Right lobe of liver (tissue), 6 donors: Measurements from ENCODE around the gene DUOXA2. TPM values are rescaled to one million over a fixed set of nuclear protein-coding genes. Genes with fewer than 3 reads are reported as not detected.

Experiments
- ATAC-seq, 4 donors: fragments of 200-7000 bp; cut with Tn5 transposase; one replicate each; pipeline ENCODE4 v1.9.1; 2020; ENCODE audit warnings: mild to moderate bottlenecking in 4 of 4, moderate library complexity in 4 of 4
- DNase-seq, 3 donors: peaks; one replicate each; pipeline ENCODE4 v3.0.0-alpha.2; 2020
- H3K27ac ChIP-seq, 3 donors: fragments of 200-600 bp; one replicate each; pipeline ENCODE4 v1.8.0; 2022
- H3K27me3 ChIP-seq, 2 donors: fragments of 200-600 bp; one replicate each; pipeline ENCODE4 v1.8.0; 2022
- H3K36me3 ChIP-seq, 4 donors: fragments of 200-600 bp; sonication (generic) in 1 of 4; one replicate each; pipeline versions ENCODE4 v1.5.1 to v1.8.0; 2017 to 2022; ENCODE audit warnings: control low read depth in 1 of 4
- H3K4me1 ChIP-seq, 4 donors: fragments of 200-600 bp; sonication (generic) in 1 of 4; one replicate each; pipeline versions ENCODE4 v1.5.1 to v1.8.0; 2017 to 2022; ENCODE audit warnings: control low read depth in 1 of 4
- H3K4me3 ChIP-seq, 3 donors: fragments of 200-600 bp; one replicate each; pipeline ENCODE4 v1.8.0; 2022
- H3K9me3 ChIP-seq, 4 donors: fragments of 200-600 bp; sonication (generic) in 1 of 4; one replicate each; pipeline versions ENCODE4 v1.5.1 to v1.8.0; 2017 to 2022; ENCODE audit warnings: control low read depth in 1 of 4
- POLR2A ChIP-seq: fragments of 450-650 bp; IDR thresholded peaks from one replicate; pipeline ENCODE4 v1.6.1; 2017; ENCODE audit warnings: antibody characterized with exemption, mild to moderate bottlenecking
- WGBS: methylation state at CpG from one replicate; pipeline ENCODE4 v1.1.6; 2018; ENCODE audit warnings: low coverage, low lambda C conversion rate; ENCODE audit not compliant: insufficient coverage; ENCODE audit errors: missing lambda C conversion rate; 5-methylcytosine and 5-hydroxymethylcytosine counted together
- intact Hi-C, 2 donors: fragments of 100-400 bp; cut with DNase I; formaldehyde crosslinking; loops; one replicate each; pipeline versions ENCODE4 v1.11.2 to v1.14.1; 2022
- total RNA-seq, 6 experiments: library from RNA; depleted of rRNA in 2 of 6; stranded (reverse); fragments of >200 nt in 2 of 6; fragmentation: NEBNext Ultra II Directional in 3 of 6; extraction: Animal tissue kit (Norgen Biotek cat#: 25700) in 3 of 6; gene quantifications; one replicate each; pipeline versions ENCODE4 v1.1.0 to v1.2.4, GENCODE V29; 2016 to 2023
- TF ChIP-seq, protein P1 (sequence below), 4 donors: fragments of 200-600 bp in 3 of 4; fragments of 450-650 bp in 1 of 4; IDR thresholded peaks; one replicate each; pipeline versions ENCODE4 v1.5.1 to v1.8.0; 2016 to 2022; ENCODE audit warnings: antibody characterized with exemption in 4 of 4, mild to moderate bottlenecking in 2 of 4
- donor health status: DM: no; HTN: yes; CAD: no.
- donor health status: DM: no; HTN: no; CAD: no.
- donor health status: DM: no; HTN: no; CAD: no.
- donor health status: DM: no; HTN: yes; CAD: no.
- donor health status: DM: no; HTN: yes; CAD: no.

Gene DUOXA2
- total RNA-seq, 6 experiments from 2014 or later, result 1.4 TPM; not detected in 5

- H3K9me3 ChIP-seq, result no peaks in the 10 kb centered on the region
- ATAC-seq (peak; percentile 78 to 80 (median 79)), DNase-seq (no peak)
- H3K27ac ChIP-seq, result no peak overlapping the region
- H3K27me3 ChIP-seq, result peaks cover 0 to 10% of the 10 kb centered on the region in 2 donors
- TF ChIP-seq, protein P1, sequence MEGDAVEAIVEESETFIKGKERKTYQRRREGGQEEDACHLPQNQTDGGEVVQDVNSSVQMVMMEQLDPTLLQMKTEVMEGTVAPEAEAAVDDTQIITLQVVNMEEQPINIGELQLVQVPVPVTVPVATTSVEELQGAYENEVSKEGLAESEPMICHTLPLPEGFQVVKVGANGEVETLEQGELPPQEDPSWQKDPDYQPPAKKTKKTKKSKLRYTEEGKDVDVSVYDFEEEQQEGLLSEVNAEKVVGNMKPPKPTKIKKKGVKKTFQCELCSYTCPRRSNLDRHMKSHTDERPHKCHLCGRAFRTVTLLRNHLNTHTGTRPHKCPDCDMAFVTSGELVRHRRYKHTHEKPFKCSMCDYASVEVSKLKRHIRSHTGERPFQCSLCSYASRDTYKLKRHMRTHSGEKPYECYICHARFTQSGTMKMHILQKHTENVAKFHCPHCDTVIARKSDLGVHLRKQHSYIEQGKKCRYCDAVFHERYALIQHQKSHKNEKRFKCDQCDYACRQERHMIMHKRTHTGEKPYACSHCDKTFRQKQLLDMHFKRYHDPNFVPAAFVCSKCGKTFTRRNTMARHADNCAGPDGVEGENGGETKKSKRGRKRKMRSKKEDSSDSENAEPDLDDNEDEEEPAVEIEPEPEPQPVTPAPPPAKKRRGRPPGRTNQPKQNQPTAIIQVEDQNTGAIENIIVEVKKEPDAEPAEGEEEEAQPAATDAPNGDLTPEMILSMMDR (IDR thresholded peaks at IDR 0.05), result peak; percentile 63 to 84 (median 80)
- no peak for TF ChIP-seq POLR2A
- no peak overlapping the region for H3K4me3 ChIP-seq
- H3K36me3 ChIP-seq, result no peaks in the 10 kb centered on the region
- 43% methylated on average over 2 of the region's 2 CpGs for WGBS
- intact Hi-C loops, result no loop called here
- peaks cover 0 to 4% (median 0%) of the 10 kb centered on the region in 4 donors for H3K4me1 ChIP-seq
Measured at GRCh38 chr15:45126535-45127158, 12.5 kb downstream of the DUOXA2 start.

- H3K4me1 ChIP-seq, result peaks cover 0 to 7% (median 0%) of the 10 kb centered on the region in 4 donors
- 7% methylated on average over 17 of the region's 47 CpGs for WGBS
- H3K9me3 ChIP-seq, result no peaks in the 10 kb centered on the region
- peaks cover 0 to 10% of the 10 kb centered on the region in 2 donors for H3K27me3 ChIP-seq
- ATAC-seq, result no peak
- no peak overlapping the region for H3K4me3 ChIP-seq
- DNase-seq, result peak in 1 of 3 donors; percentile 52
- intact Hi-C loops, result no loop called here
- no peak overlapping the region for H3K27ac ChIP-seq
- H3K36me3 ChIP-seq, result no peaks in the 10 kb centered on the region
- TF ChIP-seq, protein P1 (IDR thresholded peaks at IDR 0.05), result no peak
- no peak for TF ChIP-seq POLR2A
Measured at GRCh38 chr15:45128971-45129639, 15.0 kb downstream of the DUOXA2 start.

- WGBS, result 8% methylated on average over 9 of the region's 46 CpGs
- DNase-seq, result peak in 1 of 3 donors; percentile 55
- Histone ChIP-seq H3K4me3 (no peak within 1 kb of the TSS), H3K27me3 (peaks cover 0 to 10% of the 10 kb centered on the region in 2 donors), H3K9me3 (no peaks in the 10 kb centered on the region), H3K36me3 (no peaks in the 10 kb centered on the region), H3K4me1 (peaks cover 0 to 7% (median 0%) of the 10 kb centered on the region in 4 donors), H3K27ac (no peak within 1 kb of the TSS)
- intact Hi-C loops, result no loop called here
- peak in 1 of 4 donors; percentile 20 for ATAC-seq
- TF ChIP-seq, protein P1 (IDR thresholded peaks at IDR 0.05), result no peak
- TF ChIP-seq POLR2A, result no peak
Measured at GRCh38 chr15:45129651-45130129, 15.6 kb downstream of the DUOXA2 start, which contains the start of the genes DUOX1 and DUOXA1. DUOX1 (plus strand) TSS chr15:45129994; CDS start chr15:45131967, 1,973 bp downstream. DUOXA1 (minus strand) TSS chr15:45129879; CDS start chr15:45123014, 6,865 bp downstream.

DNA sequence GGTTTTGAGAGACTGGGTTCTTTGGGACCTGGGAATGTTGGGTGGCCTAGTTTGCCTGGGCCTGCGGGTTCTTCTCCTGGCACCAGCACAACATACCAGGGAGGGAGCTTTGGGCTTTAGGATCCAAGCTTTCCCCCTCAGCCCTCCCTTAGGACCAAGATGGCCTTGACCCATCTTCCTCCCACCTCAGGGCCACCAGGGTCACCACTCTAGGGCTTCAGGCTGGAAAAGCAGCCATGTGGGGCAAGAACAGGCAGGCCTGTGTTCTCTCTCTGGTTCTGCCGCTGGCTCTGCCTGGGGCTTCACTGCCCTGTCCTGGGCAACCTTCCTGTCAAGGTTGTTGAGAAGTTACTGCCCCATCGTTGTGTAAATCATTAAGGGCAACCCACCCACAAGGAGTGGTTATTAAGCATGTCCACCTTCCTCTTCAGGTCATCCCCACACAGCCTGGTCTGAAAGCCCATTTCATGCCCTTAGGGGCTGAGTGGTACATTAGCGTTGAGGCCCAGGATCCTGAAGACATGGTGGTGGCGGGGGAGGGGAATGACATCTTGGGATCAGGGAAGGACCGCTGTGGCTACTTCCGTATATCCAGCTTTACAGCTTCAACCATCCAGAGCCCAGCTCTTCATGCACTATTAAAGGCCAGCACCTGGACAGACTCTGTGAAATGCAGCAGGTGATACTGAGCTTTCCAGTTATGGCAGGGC lies 16.3 kb downstream of the DUOXA2 start:
- TF ChIP-seq, protein P1 (IDR thresholded peaks at IDR 0.05), result no peak
- no peak for TF ChIP-seq POLR2A
- Histone ChIP-seq H3K27me3 (peaks cover 0 to 13% of the 10 kb centered on the region in 2 donors), H3K9me3 (no peaks in the 10 kb centered on the region), H3K36me3 (no peaks in the 10 kb centered on the region), H3K4me1 (peaks cover 0 to 14% (median 0%) of the 10 kb centered on the region in 4 donors), H3K4me3 (no peak overlapping the region), H3K27ac (no peak overlapping the region)
- no CpG with 5 or more reads among the region's 7 CpGs for whole genome bisulfite sequencing
- intact Hi-C loops, result no loop called here
- DNase-seq (peak in 1 of 3 donors; percentile 12), ATAC-seq (no peak)
